HepG2 (cell line): ENCODE data around the gene SPNS2. TPM values are rescaled to one million over a fixed set of nuclear protein-coding genes. Genes with fewer than 3 reads are reported as not detected.
A peak's percentile ranks its signal among the peaks of the same experiment; 100 is the strongest.

Source experiments
- ATAC-seq: fragments of 200-7000 bp; cut with Tn5 transposase; 3 replicates; pipeline ENCODE4 v1.9.1; 2020; ENCODE audit warnings: mild to moderate bottlenecking, moderate library complexity
- BruUV-seq: library from RNA; stranded (reverse); fragments of 400-500 nt; replicated peaks from 2 replicates; lab custom pipeline; 2021; lab: Mats Ljungman, UMichigan
- CTCF ChIA-PET: fragments of 300-600 bp; formaldehyde crosslinking; extraction: SDS; loops from one replicate; lab custom pipeline; 2021; ENCODE audit warnings: low total read pairs, inconsistent platforms, low intra/inter-chr PET ratio; lab: Yijun Ruan, JAX
- POLR2A ChIA-PET: fragments of 350-600 bp; sonication (Branson Sonifier 250); formaldehyde crosslinking; loops from one replicate; lab custom pipeline; 2020; ENCODE audit warnings: antibody characterized with exemption, inconsistent platforms; lab: Yijun Ruan, JAX
- DNase-seq: peaks from one replicate; pipeline ENCODE4 v3.0.0-alpha.2; 2015; ENCODE audit warnings: low spot score
- FAIRE-seq: peaks from 3 replicates; lab custom pipeline; 2011; peaks lifted over from hg19 to GRCh38; lab: Jason Lieb, UNC
- H2AFZ ChIP-seq: one replicate; pipeline ENCODE4 v1.6.1; 2011; ENCODE audit warnings: low read length, inconsistent platforms
- H3K27ac ChIP-seq: fragments of 300-600 bp; 3 replicates; pipeline ENCODE4 v1.8.0; 2011; ENCODE audit warnings: mixed run types, mild to moderate bottlenecking, mixed read lengths, low read length, inconsistent platforms; ENCODE audit not compliant: insufficient read depth; ENCODE audit errors: extremely low read length
- H3K27me3 ChIP-seq, 2 experiments: fragments of 200-600 bp in 1 of 2; 2 replicates in 1 of 2; 3 replicates in 1 of 2; pipeline versions ENCODE4 v1.6.0 to v1.8.0; 2011; ENCODE audit warnings: low read length in 2 of 2, mild to moderate bottlenecking in 2 of 2, moderate library complexity in 2 of 2, inconsistent platforms in 1 of 2; ENCODE audit not compliant: insufficient read depth in 2 of 2, control insufficient read depth in 1 of 2
- H3K36me3 ChIP-seq, 2 experiments: fragments of 200-600 bp in 1 of 2; replicated peaks in 1 of 2; 2 replicates in 1 of 2; 3 replicates in 1 of 2; pipeline versions ENCODE4 v1.5.1 to v1.8.0; 2011; ENCODE audit warnings: low read length in 2 of 2, inconsistent platforms in 1 of 2; ENCODE audit not compliant: insufficient read depth in 2 of 2, control insufficient read depth in 1 of 2
- H3K4me1 ChIP-seq: 2 replicates; pipeline ENCODE4 v1.5.1; 2012; ENCODE audit warnings: low read length, inconsistent platforms; ENCODE audit not compliant: insufficient read depth
- H3K4me2 ChIP-seq: 2 replicates; pipeline ENCODE4 v1.6.0; 2011; ENCODE audit warnings: low read depth, low read length, inconsistent platforms
- H3K4me3 ChIP-seq, 3 experiments: fragments of 200-600 bp in 1 of 3; sonication (generic), shearing (Covaris generic) in 1 of 3; replicated peaks in 1 of 3; 2 replicates each; pipeline ENCODE4 v1.5.1; 2011 to 2016; ENCODE audit warnings: low read length in 3 of 3, inconsistent platforms in 2 of 3, low read depth in 2 of 3, mild to moderate bottlenecking in 2 of 3, control low read depth in 1 of 3, mixed read lengths in 1 of 3; ENCODE audit not compliant: insufficient read depth in 1 of 3
- H3K79me2 ChIP-seq: one replicate; pipeline ENCODE4 v1.6.1; 2011; ENCODE audit warnings: low read length, inconsistent platforms; ENCODE audit not compliant: insufficient read depth
- H3K9ac ChIP-seq: 2 replicates; pipeline ENCODE4 v1.6.0; 2011; ENCODE audit warnings: mild to moderate bottlenecking, low read depth, low read length, inconsistent platforms; ENCODE audit not compliant: insufficient read depth
- H3K9me3 ChIP-seq: 2 replicates; pipeline ENCODE4 v1.5.1; 2012; ENCODE audit warnings: mild to moderate bottlenecking, low read length
- H4K20me1 ChIP-seq: 2 replicates; pipeline ENCODE4 v1.6.0; 2011; ENCODE audit warnings: inconsistent platforms, mild to moderate bottlenecking, low read length, moderate library complexity; ENCODE audit not compliant: insufficient read depth
- AHR ChIP-seq: IDR thresholded peaks from 2 replicates; pipeline ENCODE4 v1.6.1; 2018; ENCODE audit warnings: missing genetic modification reagents, missing compliant biosample characterization
- ARNT2 ChIP-seq: sonication (generic); formaldehyde crosslinking; IDR thresholded peaks from 2 replicates; pipeline ENCODE4 v1.8.0; 2022; ENCODE audit warnings: mild to moderate bottlenecking, low read depth, missing genetic modification reagents, moderate library complexity
- ERF ChIP-seq: IDR thresholded peaks from 2 replicates; pipeline ENCODE4 v1.6.1; 2018; ENCODE audit warnings: missing biosample characterization, missing genetic modification reagents
- ETV5 ChIP-seq: IDR thresholded peaks from 2 replicates; pipeline ENCODE4 v1.6.1; 2018; ENCODE audit warnings: missing biosample characterization, missing genetic modification reagents, inconsistent platforms, borderline replicate concordance
- FOSL2 ChIP-seq: sonication (generic); formaldehyde crosslinking; IDR thresholded peaks from 2 replicates; pipeline ENCODE4 v1.4.0; 2020; ENCODE audit warnings: missing genetic modification reagents
- FOXK2 ChIP-seq: fragments of 450-650 bp; IDR thresholded peaks from 2 replicates; pipeline ENCODE4 v1.6.1; 2016
- GZF1 ChIP-seq: sonication (generic); formaldehyde crosslinking; IDR thresholded peaks from 2 replicates; pipeline ENCODE4 v1.5.1; 2020; ENCODE audit warnings: mild to moderate bottlenecking, missing genetic modification reagents
- HMGXB4 ChIP-seq, 2 experiments: sonication (generic) in 1 of 2; formaldehyde crosslinking in 1 of 2; IDR thresholded peaks; 2 replicates each; pipeline versions ENCODE4 v1.4.0 to v1.6.1; 2018 to 2020; ENCODE audit warnings: missing genetic modification reagents in 2 of 2, borderline replicate concordance in 1 of 2, low read depth in 1 of 2, mild to moderate bottlenecking in 1 of 2, missing biosample characterization in 1 of 2
- MLX ChIP-seq: IDR thresholded peaks from 2 replicates; pipeline ENCODE4 v1.6.1; 2016
- NR0B2 ChIP-seq: sonication (generic); formaldehyde crosslinking; IDR thresholded peaks from 2 replicates; pipeline ENCODE4 v1.4.0; 2020; ENCODE audit warnings: mild to moderate bottlenecking, missing genetic modification reagents
- PHF21A ChIP-seq: sonication (generic); formaldehyde crosslinking; IDR thresholded peaks from 2 replicates; pipeline ENCODE4 v1.5.0; 2020; ENCODE audit warnings: mild to moderate bottlenecking, missing genetic modification reagents
- RAD21 ChIP-seq: fragments of 450-650 bp; formaldehyde crosslinking; IDR thresholded peaks from 2 replicates; pipeline ENCODE4 v1.5.0; 2020; ENCODE audit warnings: mild to moderate bottlenecking
- TBP ChIP-seq: sonication (generic); formaldehyde crosslinking; IDR thresholded peaks from 2 replicates; pipeline ENCODE4 v1.5.0; 2020; ENCODE audit warnings: missing genetic modification reagents
- TFDP2 ChIP-seq: sonication (generic); formaldehyde crosslinking; IDR thresholded peaks from 2 replicates; pipeline ENCODE4 v1.4.0; 2020; ENCODE audit warnings: missing genetic modification reagents
- ZFY ChIP-seq: sonication (generic); formaldehyde crosslinking; IDR thresholded peaks from 2 replicates; pipeline ENCODE4 v1.4.0; 2020; ENCODE audit warnings: missing genetic modification reagents
- ZMYM3 ChIP-seq: sonication (generic); formaldehyde crosslinking; IDR thresholded peaks from 2 replicates; pipeline ENCODE4 v1.5.1; 2020; ENCODE audit warnings: mild to moderate bottlenecking, missing genetic modification reagents
- ZNF451 ChIP-seq: sonication (generic); formaldehyde crosslinking; IDR thresholded peaks from 2 replicates; pipeline ENCODE4 v1.5.0; 2020; ENCODE audit warnings: mild to moderate bottlenecking, missing genetic modification reagents
- ZNF549 ChIP-seq: sonication (generic); formaldehyde crosslinking; IDR thresholded peaks from 2 replicates; pipeline ENCODE4 v1.5.0; 2020; ENCODE audit warnings: missing genetic modification reagents
- ZNF580 ChIP-seq: IDR thresholded peaks from 2 replicates; pipeline ENCODE4 v1.6.1; 2016; ENCODE audit warnings: low read depth, borderline replicate concordance
- WGBS: methylation state at CpG from one replicate; pipeline ENCODE4 v1.1.6; 2017; ENCODE audit warnings: low lambda C conversion rate; 5-methylcytosine and 5-hydroxymethylcytosine counted together
- in situ Hi-C: cut with HindIII; loops from 2 replicates; pipeline ENCODE4 v1.10.0; 2017; ENCODE audit warnings: low pct_unique_long_range_greater_than_20kb; ENCODE audit not compliant: extremely low pct_ligation_motif_present
- intact Hi-C: fragments of 100-400 bp; cut with micrococcal nuclease; formaldehyde crosslinking; loops from one replicate; pipeline ENCODE4 v1.10.0; 2022; ENCODE audit not compliant: unreplicated experiment
- polyA plus RNA-seq, 8 experiments: library from polyadenylated mRNA; depleted of rRNA in 3 of 8; stranded (reverse) in 7 of 8; unstranded in 1 of 8; fragments of >200 nt; fragmentation: Illumina TruSeq in 4 of 8; extraction: Trizol in 4 of 8; gene quantifications; 2 replicates each; pipeline versions ENCODE4 v1.2.1 to v1.2.3, GENCODE V29; 2011 to 2016; ENCODE audit warnings: low read depth in 4 of 8, missing spikeins in 1 of 8, mixed read lengths in 1 of 8; ENCODE audit not compliant: insufficient read depth in 1 of 8
- total RNA-seq, 5 experiments: library from RNA; depleted of rRNA; stranded (reverse); fragments of >200 nt; fragmentation: Illumina TruSeq; extraction: Trizol; gene quantifications; 2 replicates each; pipeline ENCODE4 v1.2.3, GENCODE V29; 2016; ENCODE audit warnings: low read depth in 1 of 5
- TF ChIP-seq, protein P1 (sequence below): sonication (generic); formaldehyde crosslinking; IDR thresholded peaks from 2 replicates; pipeline ENCODE4 v1.4.0; 2020; ENCODE audit warnings: missing genetic modification reagents, borderline replicate concordance

The SPNS2 gene
- total and polyA plus RNA-seq, 2 of the 13 experiments (the other 11 are each of a cell fraction or from before 2014, with no cell fraction given), result 0.01 TPM; not detected in 1

- H2AFZ ChIP-seq, result no peak overlapping the region
- no TSS peak for BruUV-seq
- H3K4me1 ChIP-seq, result peaks cover 53% of the 10 kb centered on the region
- H3K79me2 ChIP-seq, result no peaks in the 10 kb centered on the region
- H3K27me3 ChIP-seq, result no peaks in the 10 kb centered on the region
- DNase-seq, result peak; percentile 69
- peak; percentile 81 for ATAC-seq
- peak overlapping the region in 1 of 3 experiments; percentile 4; a peak in 1 of 6 replicates for H3K4me3 ChIP-seq
- in situ Hi-C loops, result loop anchor here (5.0 kb wide), 1 partner anchor 56 kb away; no protein-coding TSS in a partner anchor
- H3K36me3 ChIP-seq, result no peaks in the 10 kb centered on the region
- H3K27ac ChIP-seq, result no peak overlapping the region
- FAIRE-seq, result peak; percentile 92
- H3K4me2 ChIP-seq, result peak overlapping the region; percentile 36; the same call in 1 of the 2 replicates
- ChIA-PET CTCF (interaction anchor here (0.8 to 5.0 kb wide), 3 partner anchors 17 to 323 kb away, joined by 3 to 70 read pairs (median 13); partner anchors contain the start of gene SMTNL2), POLR2A (interaction anchor here (1.0 to 3.3 kb wide), 6 partner anchors 10 to 59 kb away, joined by 3 to 18 read pairs (median 4); partner anchors contain the start of genes MYBBP1A and SMTNL2)
- no peaks in the 10 kb centered on the region for H3K9me3 ChIP-seq
- H3K9ac ChIP-seq, result no peak overlapping the region
- no peaks in the 10 kb centered on the region for H4K20me1 ChIP-seq
- intact Hi-C loops, result loop anchor here (1.0 to 10.0 kb wide), 3 partner anchors 16 to 318 kb away; no protein-coding TSS in a partner anchor
- WGBS, result 3% methylated on average over 5 of the region's 5 CpGs
- TF ChIP-seq HMGXB4 (CRISPR knock-in tag; IDR thresholded peaks at IDR 0.05; ENCODE audit: borderline replicate concordance in 1 of 2, low read depth in 1 of 2) (peak in 1 of 2 experiments; percentile 48; a peak in 1 of 4 replicates), ETV5 (no peak), GZF1 (no peak), FOXK2 (no peak), ERF (CRISPR knock-in tag) (no peak), TBP (CRISPR knock-in tag) (no peak), FOSL2 (CRISPR knock-in tag) (no peak), ZNF451 (no peak), PHF21A (CRISPR knock-in tag) (0 out of 2 replicates have a peak, but pooled peaks have one; percentile 26), ZMYM3 (CRISPR knock-in tag) (no peak), TFDP2 (CRISPR knock-in tag) (no peak), NR0B2 (CRISPR knock-in tag) (no peak), ZFY (CRISPR knock-in tag) (no peak), ZNF580 (CRISPR knock-in tag) (0 out of 2 replicates have a peak, but pooled peaks have one; percentile 42), ARNT2 (CRISPR knock-in tag) (no peak), MLX (no peak), AHR (CRISPR knock-in tag) (no peak; the same call in 1 of the 2 replicates), RAD21 (CRISPR knock-in tag) (peak; percentile 79), ZNF549 (CRISPR knock-in tag) (no peak)
- TF ChIP-seq, protein P1, sequence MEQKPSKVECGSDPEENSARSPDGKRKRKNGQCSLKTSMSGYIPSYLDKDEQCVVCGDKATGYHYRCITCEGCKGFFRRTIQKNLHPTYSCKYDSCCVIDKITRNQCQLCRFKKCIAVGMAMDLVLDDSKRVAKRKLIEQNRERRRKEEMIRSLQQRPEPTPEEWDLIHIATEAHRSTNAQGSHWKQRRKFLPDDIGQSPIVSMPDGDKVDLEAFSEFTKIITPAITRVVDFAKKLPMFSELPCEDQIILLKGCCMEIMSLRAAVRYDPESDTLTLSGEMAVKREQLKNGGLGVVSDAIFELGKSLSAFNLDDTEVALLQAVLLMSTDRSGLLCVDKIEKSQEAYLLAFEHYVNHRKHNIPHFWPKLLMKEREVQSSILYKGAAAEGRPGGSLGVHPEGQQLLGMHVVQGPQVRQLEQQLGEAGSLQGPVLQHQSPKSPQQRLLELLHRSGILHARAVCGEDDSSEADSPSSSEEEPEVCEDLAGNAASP (CRISPR knock-in tag), result peak; percentile 66; the same call in 1 of the 2 replicates
These were observed 68.1 kb downstream of the SPNS2 start for GRCh38 chr17:4566785-4567184.
